ENCODE results near the gene TXNDC16.
A peak's percentile ranks its signal among the peaks of the same experiment; 100 is the strongest.

TXNDC16 gene

GRCh38 chr14:52553002-52553670 lies 831 bp upstream of the TXNDC16 start:
- no peaks in the 10 kb centered on the region for H3K9me2 ChIP-seq (replicated peaks; ENCODE audit: insufficient read depth, low read length)
- peaks cover 36% of the 10 kb centered on the region for H3K79me2 ChIP-seq (ENCODE audit: low read length)
- H3K27me3 ChIP-seq (replicated peaks; ENCODE audit: insufficient read depth, low read length) = no peaks in the 10 kb centered on the region
- peaks cover 7% of the 10 kb centered on the region for H3F3A ChIP-seq (ENCODE audit: insufficient read depth, low read length)
- 0 out of 2 replicates have a peak, but pooled peaks cover 3% of the 10 kb centered on the region for H3K4me1 ChIP-seq (ENCODE audit: low read length)
- H3K4me3 ChIP-seq (ENCODE audit: low read length) = peak overlapping the region; percentile 67
- peak overlapping the region; percentile 60; the same call in 1 of the 2 replicates for H3K9ac ChIP-seq (ENCODE audit: low read length)
- peak overlapping the region; percentile 78; the same call in 1 of the 2 replicates for H3K4me2 ChIP-seq (ENCODE audit: low read depth, low read length)
- TF ChIP-seq EZH2 (optimal IDR thresholded peaks at IDR 0.05; ENCODE audit: low read depth, low read length) (no peak), CTCF (IDR thresholded peaks at IDR 0.05; ENCODE audit: low read length) (no peak), EZH2phosphoT487 (IDR thresholded peaks at IDR 0.05; ENCODE audit: low read length) (no peak)
- peak overlapping the region; percentile 41; the same call in 1 of the 2 replicates for H3K27ac ChIP-seq (ENCODE audit: low read length)
- peak overlapping the region; percentile 74 for H2AFZ ChIP-seq (ENCODE audit: low read length)
- no peaks in the 10 kb centered on the region for H3K36me3 ChIP-seq (replicated peaks; ENCODE audit: insufficient read depth, low read length)
- no peaks in the 10 kb centered on the region for H4K20me1 ChIP-seq (ENCODE audit: insufficient read depth, low read length)
- DNase-seq = peak; percentile 24
- no peaks in the 10 kb centered on the region for H3K9me3 ChIP-seq (replicated peaks; ENCODE audit: insufficient read depth, low read length)

GRCh38 chr14:52551696-52552062 lies 626 bp downstream of the TXNDC16 start:
- H2AFZ ChIP-seq (ENCODE audit: low read length) = peak overlapping the region; percentile 70
- peak overlapping the region; percentile 84 for H3K27ac ChIP-seq (ENCODE audit: low read length)
- H3K9ac ChIP-seq (ENCODE audit: low read length) = peak overlapping the region; percentile 83
- no peaks in the 10 kb centered on the region for H3K9me3 ChIP-seq (replicated peaks; ENCODE audit: insufficient read depth, low read length)
- DNase-seq = no peak
- no peaks in the 10 kb centered on the region for H3K27me3 ChIP-seq (replicated peaks; ENCODE audit: insufficient read depth, low read length)
- H3K4me1 ChIP-seq (ENCODE audit: low read length) = 0 out of 2 replicates have a peak, but pooled peaks cover 3% of the 10 kb centered on the region
- H3F3A ChIP-seq (ENCODE audit: insufficient read depth, low read length) = peaks cover 7% of the 10 kb centered on the region
- H3K4me3 ChIP-seq (ENCODE audit: low read length) = peak overlapping the region; percentile 85
- no peaks in the 10 kb centered on the region for H4K20me1 ChIP-seq (ENCODE audit: insufficient read depth, low read length)
- H3K4me2 ChIP-seq (ENCODE audit: low read depth, low read length) = peak overlapping the region; percentile 90
- TF ChIP-seq CTCF (IDR thresholded peaks at IDR 0.05; ENCODE audit: low read length) (peak; percentile 29; the same call in 1 of the 2 replicates), EZH2 (optimal IDR thresholded peaks at IDR 0.05; ENCODE audit: low read depth, low read length) (no peak), EZH2phosphoT487 (IDR thresholded peaks at IDR 0.05; ENCODE audit: low read length) (no peak)
- peaks cover 48% of the 10 kb centered on the region for H3K79me2 ChIP-seq (ENCODE audit: low read length)
- no peaks in the 10 kb centered on the region for H3K36me3 ChIP-seq (replicated peaks; ENCODE audit: insufficient read depth, low read length)
- H3K9me2 ChIP-seq (replicated peaks; ENCODE audit: insufficient read depth, low read length) = no peaks in the 10 kb centered on the region

- peak overlapping the region; percentile 84; the same call in 1 of the 2 replicates for H3K27ac ChIP-seq (ENCODE audit: low read length)
- H3K27me3 ChIP-seq (replicated peaks; ENCODE audit: insufficient read depth, low read length) = no peaks in the 10 kb centered on the region
- peak overlapping the region; percentile 85 for H3K4me3 ChIP-seq (ENCODE audit: low read length)
Observed at GRCh38 chr14:52551205-52551604, 1.1 kb downstream of the TXNDC16 start.

More at GRCh38 chr14:52551205-52551604, 1.1 kb downstream of the TXNDC16 start:
- Histone ChIP-seq H3K4me1 (ENCODE audit: low read length) (0 out of 2 replicates have a peak, but pooled peaks cover 3% of the 10 kb centered on the region), H2AFZ (ENCODE audit: low read length) (no peak overlapping the region), H3K79me2 (ENCODE audit: low read length) (peaks cover 53% of the 10 kb centered on the region), H3K9me2 (replicated peaks; ENCODE audit: insufficient read depth, low read length) (no peaks in the 10 kb centered on the region), H3F3A (ENCODE audit: insufficient read depth, low read length) (peaks cover 7% of the 10 kb centered on the region), H3K9ac (ENCODE audit: low read length) (peak overlapping the region; percentile 83; the same call in 1 of the 2 replicates), H3K4me2 (ENCODE audit: low read depth, low read length) (peak overlapping the region; percentile 90), H4K20me1 (ENCODE audit: insufficient read depth, low read length) (no peaks in the 10 kb centered on the region), H3K36me3 (replicated peaks; ENCODE audit: insufficient read depth, low read length) (no peaks in the 10 kb centered on the region), H3K9me3 (replicated peaks; ENCODE audit: insufficient read depth, low read length) (no peaks in the 10 kb centered on the region)
- TF ChIP-seq EZH2phosphoT487 (IDR thresholded peaks at IDR 0.05; ENCODE audit: low read length) (no peak), EZH2 (optimal IDR thresholded peaks at IDR 0.05; ENCODE audit: low read depth, low read length) (no peak), CTCF (IDR thresholded peaks at IDR 0.05; ENCODE audit: low read length) (no peak)
- no peak for DNase-seq
